Measurements from ENCODE around the gene TBL1X.

The TBL1X gene

GRCh38 chrX:9614016-9614415 lies 149.2 kb downstream of the TBL1X start:
- Histone ChIP-seq H3K4me1 (no peaks in the 10 kb centered on the region), H3K9ac (no peak overlapping the region), H3K36me3 (ENCODE audit: control insufficient read depth, insufficient read depth, low read length) (no peaks in the 10 kb centered on the region), H3K27me3 (ENCODE audit: control insufficient read depth, insufficient read depth, low read length) (no peaks in the 10 kb centered on the region), H3K9me3 (ENCODE audit: control insufficient read depth, low read length) (no peaks in the 10 kb centered on the region), H3K27ac (no peak overlapping the region), H3K79me2 (no peaks in the 10 kb centered on the region), H3K4me2 (ENCODE audit: low read length) (no peak overlapping the region), H3K4me3 (ENCODE audit: low read depth, low read length) (no peak overlapping the region), H2AFZ (no peak overlapping the region)
- TF ChIP-seq CTCF (IDR thresholded peaks at IDR 0.05): no peak

GRCh38 chrX:9619133-9619532 lies 154.3 kb downstream of the TBL1X start:
- Histone ChIP-seq H3K4me1 (no peaks in the 10 kb centered on the region), H3K27ac (no peak overlapping the region)

GRCh38 chrX:9619581-9619980 lies 154.7 kb downstream of the TBL1X start:
- no peak overlapping the region for H3K4me2 ChIP-seq (ENCODE audit: low read length)

More at GRCh38 chrX:9619133-9619532, 154.3 kb downstream of the TBL1X start:
- no peaks in the 10 kb centered on the region for H3K79me2 ChIP-seq
- H3K4me2 ChIP-seq (ENCODE audit: low read length): no peak overlapping the region
- no peak for TF ChIP-seq CTCF (IDR thresholded peaks at IDR 0.05)
- no peaks in the 10 kb centered on the region for H3K9me3 ChIP-seq (ENCODE audit: control insufficient read depth, low read length)
- no peaks in the 10 kb centered on the region for H3K27me3 ChIP-seq (ENCODE audit: control insufficient read depth, insufficient read depth, low read length)
- no peak overlapping the region for H3K9ac ChIP-seq
- no peak overlapping the region for H2AFZ ChIP-seq
- no peaks in the 10 kb centered on the region for H3K36me3 ChIP-seq (ENCODE audit: control insufficient read depth, insufficient read depth, low read length)
- no peak overlapping the region for H3K4me3 ChIP-seq (ENCODE audit: low read depth, low read length)

GRCh38 chrX:9622128-9622527 lies 157.3 kb downstream of the TBL1X start:
- no peak for TF ChIP-seq CTCF (IDR thresholded peaks at IDR 0.05)
- H3K79me2 ChIP-seq: no peaks in the 10 kb centered on the region
- no peak overlapping the region for H3K9ac ChIP-seq
- H3K9me3 ChIP-seq (ENCODE audit: control insufficient read depth, low read length): no peaks in the 10 kb centered on the region
- H3K27me3 ChIP-seq (ENCODE audit: control insufficient read depth, insufficient read depth, low read length): no peaks in the 10 kb centered on the region
- H2AFZ ChIP-seq: no peak overlapping the region
- no peak overlapping the region for H3K27ac ChIP-seq
- H3K4me3 ChIP-seq (ENCODE audit: low read depth, low read length): no peak overlapping the region
- no peaks in the 10 kb centered on the region for H3K36me3 ChIP-seq (ENCODE audit: control insufficient read depth, insufficient read depth, low read length)
- H3K4me2 ChIP-seq (ENCODE audit: low read length): no peak overlapping the region
- H3K4me1 ChIP-seq: no peaks in the 10 kb centered on the region

More at GRCh38 chrX:9619581-9619980, 154.7 kb downstream of the TBL1X start:
- Histone ChIP-seq H3K36me3 (ENCODE audit: control insufficient read depth, insufficient read depth, low read length) (no peaks in the 10 kb centered on the region), H3K27me3 (ENCODE audit: control insufficient read depth, insufficient read depth, low read length) (no peaks in the 10 kb centered on the region), H3K4me3 (ENCODE audit: low read depth, low read length) (no peak overlapping the region), H3K9me3 (ENCODE audit: control insufficient read depth, low read length) (no peaks in the 10 kb centered on the region), H2AFZ (no peak overlapping the region), H3K27ac (no peak overlapping the region), H3K4me1 (no peaks in the 10 kb centered on the region), H3K79me2 (no peaks in the 10 kb centered on the region), H3K9ac (no peak overlapping the region)
- TF ChIP-seq CTCF (IDR thresholded peaks at IDR 0.05): no peak

DNA sequence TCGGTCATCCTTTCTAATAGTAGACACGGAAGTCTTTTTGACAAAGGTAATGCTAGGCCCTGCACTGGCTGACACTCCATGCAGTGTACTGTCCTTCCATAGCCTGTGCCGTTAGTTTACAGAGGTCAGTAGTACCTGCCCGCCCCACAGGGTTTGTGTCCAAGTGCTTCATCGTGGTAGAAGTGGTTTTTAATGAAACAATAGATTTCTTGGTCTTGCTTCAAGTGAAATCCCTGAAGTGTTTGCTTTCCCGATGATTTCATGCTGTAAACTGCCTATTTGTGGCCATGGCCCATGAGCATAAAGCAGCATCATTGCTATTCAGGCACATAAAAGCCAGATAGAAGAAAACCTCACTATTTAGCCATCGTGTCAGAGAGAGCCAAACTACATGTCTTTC lies 161.5 kb downstream of the TBL1X start:
- Histone ChIP-seq H3K27ac (no peak overlapping the region), H3K79me2 (no peaks in the 10 kb centered on the region), H3K4me1 (no peaks in the 10 kb centered on the region), H3K9ac (no peak overlapping the region), H3K9me3 (ENCODE audit: control insufficient read depth, low read length) (no peaks in the 10 kb centered on the region), H3K4me3 (ENCODE audit: low read depth, low read length) (no peak overlapping the region), H3K36me3 (ENCODE audit: control insufficient read depth, insufficient read depth, low read length) (no peaks in the 10 kb centered on the region), H3K27me3 (ENCODE audit: control insufficient read depth, insufficient read depth, low read length) (no peaks in the 10 kb centered on the region), H2AFZ (no peak overlapping the region), H3K4me2 (ENCODE audit: low read length) (no peak overlapping the region)
- TF ChIP-seq CTCF (IDR thresholded peaks at IDR 0.05): no peak
